DND-41 (cell line): ENCODE measurements around the gene PLK2.

ENCODE experiments used
- ATAC-seq: fragments of 200-7000 bp; cut with Tn5 transposase; 3 replicates; pipeline ENCODE4 v1.9.1; 2021; ENCODE audit warnings: low read depth; ENCODE audit not compliant: insufficient read depth
- DNase-seq: peaks from one replicate; pipeline ENCODE4 v3.0.0-alpha.2; 2020
- H2AFZ ChIP-seq: 2 replicates; pipeline ENCODE4 v1.6.0; 2012; ENCODE audit warnings: low read depth, low read length
- H3K27ac ChIP-seq: 2 replicates; pipeline ENCODE4 v1.5.1; 2012; ENCODE audit warnings: low read length, inconsistent platforms
- H3K27me3 ChIP-seq: fragments of 200-600 bp; sonication (generic); 2 replicates; pipeline ENCODE4 v1.6.0; 2012; ENCODE audit warnings: low read length, mild to moderate bottlenecking, inconsistent platforms; ENCODE audit not compliant: insufficient read depth, poor library complexity
- H3K36me3 ChIP-seq: 2 replicates; pipeline ENCODE4 v1.5.1; 2012; ENCODE audit warnings: low read length, inconsistent platforms; ENCODE audit not compliant: insufficient read depth
- H3K4me1 ChIP-seq: 2 replicates; pipeline ENCODE4 v1.5.1; 2012; ENCODE audit warnings: mild to moderate bottlenecking, low read length; ENCODE audit not compliant: insufficient read depth
- H3K4me2 ChIP-seq: 2 replicates; pipeline ENCODE4 v1.6.0; 2012; ENCODE audit warnings: mild to moderate bottlenecking, moderate library complexity, low read length, inconsistent platforms; ENCODE audit not compliant: insufficient read depth
- H3K4me3 ChIP-seq, 2 experiments: fragments of 200-600 bp in 1 of 2; shearing (Covaris generic) in 1 of 2; 2 replicates each; pipeline ENCODE4 v1.5.1; 2012 to 2016; ENCODE audit warnings: inconsistent platforms in 2 of 2, low read length in 2 of 2, mild to moderate bottlenecking in 2 of 2, low read depth in 1 of 2, moderate library complexity in 1 of 2
- H3K79me2 ChIP-seq: 2 replicates; pipeline ENCODE4 v1.6.0; 2012; ENCODE audit warnings: low read length, inconsistent platforms; ENCODE audit not compliant: insufficient read depth
- H3K9ac ChIP-seq: 2 replicates; pipeline ENCODE4 v1.6.0; 2012; ENCODE audit warnings: low read depth, mild to moderate bottlenecking, inconsistent platforms, low read length, moderate library complexity
- H3K9me3 ChIP-seq: 2 replicates; pipeline ENCODE4 v1.5.1; 2012; ENCODE audit warnings: low read length, moderate library complexity, mild to moderate bottlenecking, inconsistent platforms; ENCODE audit not compliant: insufficient read depth, severe bottlenecking
- H4K20me1 ChIP-seq: 2 replicates; pipeline ENCODE4 v1.6.0; 2012; ENCODE audit warnings: low read length; ENCODE audit not compliant: insufficient read depth
- CTCF ChIP-seq: IDR thresholded peaks from 2 replicates; pipeline ENCODE4 v1.5.1; 2012; ENCODE audit warnings: borderline replicate concordance, low read length, moderate library complexity, mild to moderate bottlenecking; ENCODE audit not compliant: poor library complexity, severe bottlenecking; ENCODE audit errors: extremely low read depth
- EZH2 ChIP-seq: IDR thresholded peaks from 3 replicates; pipeline ENCODE4 v1.6.1; 2012; ENCODE audit warnings: borderline replicate concordance, low read depth, mild to moderate bottlenecking, moderate library complexity, low read length, inconsistent platforms; ENCODE audit not compliant: severe bottlenecking

Gene PLK2

DNA sequence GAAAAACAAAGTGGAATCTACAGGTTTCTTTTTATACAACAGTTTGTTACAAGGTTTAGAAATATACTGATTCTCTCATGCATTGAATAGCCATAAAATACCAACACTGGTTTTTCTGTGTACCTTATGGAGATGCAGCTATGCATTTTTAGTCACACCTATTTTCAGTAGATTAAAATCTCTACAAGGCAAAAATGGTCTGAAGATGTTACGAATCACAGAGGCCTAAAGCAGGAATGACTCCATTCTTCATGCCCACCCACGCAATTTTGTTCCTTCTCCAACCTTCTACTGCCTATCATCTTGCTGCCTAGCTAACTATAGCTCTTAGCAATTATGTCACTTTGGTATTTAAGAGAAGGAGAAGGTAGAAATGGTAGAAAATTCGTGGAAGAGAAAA lies 9.9 kb downstream of the PLK2 start:
- no peak overlapping the region for H3K27ac ChIP-seq
- no peaks in the 10 kb centered on the region for H4K20me1 ChIP-seq
- no peak overlapping the region for H3K4me2 ChIP-seq
- DNase-seq, result no peak
- H2AFZ ChIP-seq, result no peak overlapping the region
- H3K36me3 ChIP-seq, result peaks cover 4% of the 10 kb centered on the region
- no peaks in the 10 kb centered on the region for H3K79me2 ChIP-seq
- ATAC-seq, result no peak
- no peak overlapping the region for H3K9ac ChIP-seq
- TF ChIP-seq EZH2 (no peak), CTCF (no peak)
- H3K9me3 ChIP-seq, result no peaks in the 10 kb centered on the region
- H3K27me3 ChIP-seq, result no peaks in the 10 kb centered on the region
- no peaks in the 10 kb centered on the region for H3K4me1 ChIP-seq
- H3K4me3 ChIP-seq, result no peak overlapping the region

DNA sequence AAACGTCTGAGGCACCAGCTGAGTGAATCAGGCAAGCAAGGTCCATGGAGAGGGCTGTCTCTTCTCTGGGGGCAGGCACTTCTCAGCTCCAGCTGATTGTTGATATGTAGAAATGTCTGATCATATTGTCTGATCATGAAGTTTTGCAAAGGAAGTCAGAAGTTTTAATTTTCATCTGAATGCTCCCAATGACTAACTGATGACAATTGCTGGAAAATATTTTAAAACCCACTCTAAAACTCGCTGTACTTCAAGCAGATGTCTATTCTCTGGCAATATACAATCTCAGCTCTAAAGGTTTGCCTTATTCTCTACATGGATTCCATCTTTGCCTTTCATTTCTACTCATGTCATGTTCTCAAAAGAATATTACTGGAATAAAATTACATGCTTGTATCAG lies 12.7 kb downstream of the PLK2 start:
- Histone ChIP-seq H3K4me2 (no peak overlapping the region), H3K9ac (no peak overlapping the region), H3K27me3 (no peaks in the 10 kb centered on the region), H3K36me3 (no peaks in the 10 kb centered on the region), H3K79me2 (no peaks in the 10 kb centered on the region), H3K9me3 (no peaks in the 10 kb centered on the region), H4K20me1 (no peaks in the 10 kb centered on the region), H3K27ac (no peak overlapping the region), H3K4me1 (no peaks in the 10 kb centered on the region), H3K4me3 (no peak overlapping the region), H2AFZ (no peak overlapping the region)
- ATAC-seq (no peak), DNase-seq (no peak)
- TF ChIP-seq EZH2 (no peak), CTCF (no peak)

DNA sequence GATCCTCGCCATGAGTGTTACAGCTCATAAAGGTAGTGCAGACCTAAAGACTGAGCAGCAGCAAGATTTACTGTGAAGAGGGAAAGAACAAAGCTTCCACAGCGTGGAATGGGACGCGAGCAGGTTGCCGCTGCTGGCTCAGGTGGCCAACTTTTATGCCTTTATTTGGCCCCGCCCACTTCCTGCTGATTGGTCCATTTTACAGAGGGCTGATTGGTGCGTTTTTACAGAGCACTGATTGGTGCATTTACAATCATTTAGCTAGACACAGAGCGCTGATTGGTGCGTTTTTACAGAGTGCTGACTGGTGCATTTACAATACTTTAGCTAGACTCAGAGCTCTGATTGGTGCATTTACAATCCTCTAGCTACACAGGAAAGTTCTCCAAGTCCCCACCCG lies 13.9 kb downstream of the PLK2 start:
- Histone ChIP-seq H3K36me3 (no peaks in the 10 kb centered on the region), H3K27ac (no peak overlapping the region), H3K4me2 (no peak overlapping the region), H3K79me2 (no peaks in the 10 kb centered on the region), H3K9ac (no peak overlapping the region), H4K20me1 (no peaks in the 10 kb centered on the region), H3K9me3 (no peaks in the 10 kb centered on the region), H2AFZ (no peak overlapping the region), H3K4me3 (no peak overlapping the region), H3K4me1 (no peaks in the 10 kb centered on the region), H3K27me3 (no peaks in the 10 kb centered on the region)
- TF ChIP-seq EZH2, result no peak
- TF ChIP-seq CTCF, result no peak
- no peak for DNase-seq
- no peak for ATAC-seq

DNA sequence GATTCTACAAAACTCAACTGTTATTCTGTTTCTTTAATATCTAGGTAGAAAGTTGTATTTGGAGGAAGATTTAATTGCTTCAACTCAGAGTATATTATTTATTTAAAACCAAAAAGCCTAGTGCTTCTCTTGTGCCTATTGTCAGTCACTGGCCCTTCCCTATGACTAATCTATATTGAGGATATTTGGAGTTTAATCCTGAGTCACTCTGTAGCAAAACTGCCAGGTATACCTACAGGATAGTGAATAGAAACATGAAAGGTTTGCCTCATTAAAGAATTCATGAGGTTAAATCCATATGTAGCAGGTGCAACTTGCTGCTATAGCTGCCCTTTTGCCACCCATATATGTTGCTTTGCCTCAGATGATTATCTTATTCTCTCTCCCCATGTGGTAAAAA lies 15.1 kb downstream of the PLK2 start:
- Histone ChIP-seq H3K4me3 (no peak overlapping the region), H3K9ac (no peak overlapping the region), H2AFZ (no peak overlapping the region), H3K27me3 (no peaks in the 10 kb centered on the region), H3K79me2 (no peaks in the 10 kb centered on the region), H3K27ac (no peak overlapping the region), H3K36me3 (no peaks in the 10 kb centered on the region), H3K4me1 (no peaks in the 10 kb centered on the region), H4K20me1 (no peaks in the 10 kb centered on the region), H3K9me3 (no peaks in the 10 kb centered on the region), H3K4me2 (no peak overlapping the region)
- DNase-seq, result no peak
- no peak for TF ChIP-seq EZH2
- TF ChIP-seq CTCF, result no peak
- no peak for ATAC-seq
